Naive thymus-derived CD8-positive, alpha-beta T cell (primary cell): ENCODE results near the gene AAR2. TPM values are rescaled to one million over a fixed set of nuclear protein-coding genes. Genes with fewer than 3 reads are reported as not detected.

Experiments used
- ATAC-seq, 2 donors: fragments of 150-1000 bp; cut with Tn5 transposase in 1 of 2; sonication (Bioruptor Pico), chemical (Tn5 transposase) in 1 of 2; 1 replicate in 1 of 2; 2 replicates in 1 of 2; pipeline ENCODE4 v1.10.0; 2021; ENCODE audit warnings: mild to moderate bottlenecking in 2 of 2, moderate library complexity in 2 of 2
- POLR2A ChIA-PET: fragments of 350-600 bp; sonication (Branson Sonifier 250); formaldehyde crosslinking; loops from one replicate; lab custom pipeline; 2021; ENCODE audit warnings: antibody characterized with exemption; lab: Charles Lee
- DNase-seq, 10 donors: peaks; one replicate each; pipeline versions ENCODE4 v3.0.0 to v3.0.0-alpha.2; 2020 to 2022
- H3K27ac Mint-ChIP-seq, 10 donors: one replicate each; pipeline ENCODE4 v1.8.0; 2020 to 2022; ENCODE audit warnings: mild to moderate bottlenecking in 10 of 10, mixed read lengths in 10 of 10, moderate library complexity in 4 of 10, inconsistent platforms in 1 of 10
- H3K27me3 Mint-ChIP-seq, 5 donors: one replicate each; pipeline ENCODE4 v1.8.0; 2021 to 2022; ENCODE audit warnings: mixed read lengths in 5 of 5
- H3K36me3 Mint-ChIP-seq, 3 donors: one replicate each; pipeline ENCODE4 v1.8.0; 2020 to 2022; ENCODE audit warnings: mixed read lengths in 3 of 3, mild to moderate bottlenecking in 2 of 3, inconsistent platforms in 1 of 3
- H3K4me1 Mint-ChIP-seq, 4 donors: one replicate each; pipeline ENCODE4 v1.8.0; 2021 to 2022; ENCODE audit warnings: mixed read lengths in 4 of 4
- H3K4me3 Mint-ChIP-seq, 10 donors: one replicate each; pipeline ENCODE4 v1.8.0; 2020 to 2022; ENCODE audit warnings: mild to moderate bottlenecking in 10 of 10, mixed read lengths in 10 of 10, moderate library complexity in 6 of 10, inconsistent platforms in 1 of 10
- H3K9me3 Mint-ChIP-seq, 9 donors: one replicate each; pipeline ENCODE4 v1.8.0; 2020 to 2022; ENCODE audit warnings: mixed read lengths in 9 of 9, mild to moderate bottlenecking in 3 of 9, inconsistent platforms in 1 of 9, moderate library complexity in 1 of 9
- polyA plus RNA-seq, 3 donors: library from polyadenylated mRNA; unstranded; fragments of 300-500 nt; fragmentation: Illumina TruSeq; gene quantifications; one replicate each; pipeline ENCODE4 v1.2.3, GENCODE V29; 2021
- total RNA-seq, 8 experiments: library from RNA in 2 of 8; stranded (reverse) in 2 of 8; gene quantifications; one replicate each; pipeline ENCODE4 v1.2.3 and lab custom pipeline; 2021 to 2026

The AAR2 gene
- total and polyA plus RNA-seq, 5 experiments from 2014 or later = 24.8 to 47.7 (median 32.8) TPM

- POLR2A ChIA-PET = no interaction called here
- Mint-ChIP-seq H3K27me3 (peaks cover 4 to 23% (median 7%) of the 10 kb centered on the region in 5 donors), H3K4me3 (no peak overlapping the region), H3K9me3 (no peaks in the 10 kb centered on the region), H3K4me1 (peaks cover 0 to 9% (median 3%) of the 10 kb centered on the region in 4 donors), H3K36me3 (no peaks in the 10 kb centered on the region), H3K27ac (no peak overlapping the region)
- DNase-seq (no peak), ATAC-seq (no peak)
Observed at GRCh38 chr20:36228770-36229169, 7.5 kb upstream of the AAR2 start.

GRCh38 chr20:36230019-36230418, 6.3 kb upstream of the AAR2 start:
- Mint-ChIP-seq H3K27me3 (peaks cover 4 to 23% (median 8%) of the 10 kb centered on the region in 5 donors), H3K9me3 (no peaks in the 10 kb centered on the region), H3K4me1 (peaks cover 0 to 9% (median 3%) of the 10 kb centered on the region in 4 donors), H3K36me3 (no peaks in the 10 kb centered on the region), H3K4me3 (no peak overlapping the region), H3K27ac (peak overlapping the region in 2 of 10 donors; percentile 22 to 50)
- ATAC-seq (no peak), DNase-seq (no peak)
- POLR2A ChIA-PET = no interaction called here

DNA sequence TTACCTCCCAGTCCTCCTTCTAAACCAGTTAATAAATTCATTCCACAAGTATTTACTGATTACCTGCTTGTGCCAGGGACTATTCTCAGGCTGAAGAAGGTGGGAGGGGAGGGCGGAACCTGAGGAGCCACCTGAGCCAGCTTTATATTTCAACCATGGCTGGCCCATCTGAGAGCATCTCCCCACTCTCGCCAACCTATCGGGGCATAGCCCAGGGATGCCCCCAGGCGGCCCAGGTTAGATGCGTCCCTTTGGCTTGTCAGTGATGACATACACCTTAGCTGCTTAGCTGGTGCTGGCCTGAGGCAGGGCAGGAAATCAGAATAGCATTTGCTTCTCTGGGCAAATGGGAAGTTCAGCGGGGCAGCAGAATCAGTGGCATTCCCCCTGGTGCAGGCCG, 4.9 kb upstream of the AAR2 start:
- no peaks in the 10 kb centered on the region for H3K36me3 Mint-ChIP-seq
- POLR2A ChIA-PET = no interaction called here
- ATAC-seq (no peak), DNase-seq (no peak)
- H3K9me3 Mint-ChIP-seq = no peaks in the 10 kb centered on the region
- no peak overlapping the region for H3K27ac Mint-ChIP-seq
- H3K27me3 Mint-ChIP-seq = peaks cover 0 to 16% (median 5%) of the 10 kb centered on the region in 5 donors
- H3K4me3 Mint-ChIP-seq = no peak overlapping the region
- peaks cover 2 to 15% (median 8%) of the 10 kb centered on the region in 4 donors for H3K4me1 Mint-ChIP-seq

- POLR2A ChIA-PET = no interaction called here
- Mint-ChIP-seq H3K4me3 (peak overlapping the region in 6 of 10 donors; percentile 8 to 60 (median 42)), H3K4me1 (peaks cover 21 to 36% (median 34%) of the 10 kb centered on the region in 4 donors), H3K27ac (peak overlapping the region in 5 of 10 donors; percentile 5 to 57 (median 15)), H3K27me3 (peaks cover 0 to 11% (median 5%) of the 10 kb centered on the region in 5 donors), H3K9me3 (no peaks in the 10 kb centered on the region), H3K36me3 (peaks cover 0 to 14% (median 0%) of the 10 kb centered on the region in 3 donors)
- DNase-seq = no peak
- no peak for ATAC-seq
Observed at GRCh38 chr20:36234771-36235320, 1.4 kb upstream of the AAR2 start.

GRCh38 chr20:36236786-36237121, 476 bp downstream of the AAR2 start:
- Mint-ChIP-seq H3K36me3 (peaks cover 0 to 33% (median 1%) of the 10 kb centered on the region in 3 donors), H3K27me3 (peaks cover 0 to 11% (median 5%) of the 10 kb centered on the region in 5 donors), H3K4me3 (peak overlapping the region; percentile 83 to 98 (median 97)), H3K9me3 (no peaks in the 10 kb centered on the region), H3K27ac (peak overlapping the region; percentile 94 to 99 (median 96)), H3K4me1 (peaks cover 21 to 53% (median 39%) of the 10 kb centered on the region in 4 donors)
- POLR2A ChIA-PET = interaction anchor here (0.5 to 1.9 kb wide), 4 partner anchors 283 to 825 kb away, joined by 3 to 6 read pairs (median 3); partner anchors contain the start of genes SCAND1 and UQCC1
- ATAC-seq (peak; percentile 16 to 26), DNase-seq (no peak)

DNA sequence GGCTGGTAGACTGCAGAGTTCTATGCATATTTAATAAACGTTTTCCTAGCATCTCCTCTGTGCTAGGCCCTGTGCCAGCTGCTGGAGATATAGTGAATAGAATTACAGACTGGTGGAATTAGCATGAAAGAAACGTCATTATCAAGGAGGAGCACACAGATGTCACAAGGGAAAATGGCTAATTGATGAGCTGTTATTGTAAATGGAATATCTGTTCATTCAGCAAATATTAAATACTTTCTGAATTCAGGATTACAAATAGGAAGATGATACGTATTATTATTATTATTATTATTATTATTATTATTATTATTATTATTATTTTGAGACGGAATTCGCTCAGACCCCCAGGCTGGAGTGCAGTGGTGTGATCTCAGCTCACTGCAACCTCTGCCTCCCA, 1.2 kb downstream of the AAR2 start:
- Mint-ChIP-seq H3K36me3 (peaks cover 0 to 39% (median 1%) of the 10 kb centered on the region in 3 donors), H3K27ac (peak overlapping the region; percentile 94 to 99 (median 96)), H3K4me3 (peak overlapping the region; percentile 83 to 98 (median 97)), H3K9me3 (no peaks in the 10 kb centered on the region), H3K4me1 (peaks cover 21 to 53% (median 40%) of the 10 kb centered on the region in 4 donors), H3K27me3 (peaks cover 0 to 7% (median 5%) of the 10 kb centered on the region in 5 donors)
- ATAC-seq = no peak
- POLR2A ChIA-PET = interaction anchor here (1.9 kb wide), 1 partner anchor 284 kb away, joined by 6 read pairs; the partner anchor contains the start of gene SCAND1
- DNase-seq = no peak

DNA sequence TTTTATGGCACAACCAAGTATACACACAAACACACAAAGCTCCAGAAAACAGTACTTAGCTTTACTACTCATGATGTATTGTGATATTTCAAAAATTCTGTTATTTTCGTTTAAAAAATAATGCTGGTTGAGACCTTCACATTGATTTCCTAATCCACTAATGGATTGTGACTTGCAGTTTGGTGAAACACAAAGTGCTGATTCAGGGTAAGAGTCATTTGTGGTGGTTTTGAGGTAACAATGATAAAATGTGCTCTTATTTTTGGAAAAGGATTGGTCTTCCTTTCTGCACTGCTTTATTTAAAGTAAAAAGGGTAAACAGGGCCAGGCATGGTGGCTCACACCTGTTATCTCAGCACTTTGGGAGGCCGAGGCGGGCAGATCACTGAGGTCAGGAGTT, 1.9 kb downstream of the AAR2 start:
- peaks cover 21 to 53% (median 40%) of the 10 kb centered on the region in 4 donors for H3K4me1 Mint-ChIP-seq
- peak overlapping the region; percentile 36 to 83 (median 62) for H3K4me3 Mint-ChIP-seq
- peaks cover 0 to 2% (median 0%) of the 10 kb centered on the region in 5 donors for H3K27me3 Mint-ChIP-seq
- no peaks in the 10 kb centered on the region for H3K9me3 Mint-ChIP-seq
- DNase-seq = no peak
- POLR2A ChIA-PET = interaction anchor here (1.9 kb wide), 1 partner anchor 284 kb away, joined by 6 read pairs; the partner anchor contains the start of gene SCAND1
- H3K27ac Mint-ChIP-seq = peak overlapping the region in 4 of 10 donors; percentile 9 to 56 (median 36)
- H3K36me3 Mint-ChIP-seq = peaks cover 0 to 45% (median 1%) of the 10 kb centered on the region in 3 donors
- ATAC-seq = no peak

GRCh38 chr20:36238760-36239159, 2.5 kb downstream of the AAR2 start:
- POLR2A ChIA-PET = no interaction called here
- Mint-ChIP-seq H3K4me3 (peak overlapping the region; percentile 13 to 83 (median 70)), H3K36me3 (peaks cover 0 to 51% (median 1%) of the 10 kb centered on the region in 3 donors), H3K9me3 (no peaks in the 10 kb centered on the region), H3K27me3 (peaks cover 0 to 2% (median 0%) of the 10 kb centered on the region in 5 donors), H3K4me1 (peaks cover 21 to 57% (median 42%) of the 10 kb centered on the region in 4 donors), H3K27ac (peak overlapping the region in 8 of 10 donors; percentile 9 to 73 (median 58))
- DNase-seq (no peak), ATAC-seq (no peak)

GRCh38 chr20:36240076-36240475, 3.8 kb downstream of the AAR2 start:
- Mint-ChIP-seq H3K27me3 (no peaks in the 10 kb centered on the region), H3K4me3 (peak overlapping the region in 1 of 10 donors; percentile 8), H3K4me1 (peaks cover 23 to 61% (median 45%) of the 10 kb centered on the region in 4 donors), H3K36me3 (peaks cover 0 to 61% (median 4%) of the 10 kb centered on the region in 3 donors), H3K27ac (peak overlapping the region in 1 of 10 donors; percentile 14), H3K9me3 (no peaks in the 10 kb centered on the region)
- ATAC-seq (no peak), DNase-seq (no peak)
- POLR2A ChIA-PET = no interaction called here

DNA sequence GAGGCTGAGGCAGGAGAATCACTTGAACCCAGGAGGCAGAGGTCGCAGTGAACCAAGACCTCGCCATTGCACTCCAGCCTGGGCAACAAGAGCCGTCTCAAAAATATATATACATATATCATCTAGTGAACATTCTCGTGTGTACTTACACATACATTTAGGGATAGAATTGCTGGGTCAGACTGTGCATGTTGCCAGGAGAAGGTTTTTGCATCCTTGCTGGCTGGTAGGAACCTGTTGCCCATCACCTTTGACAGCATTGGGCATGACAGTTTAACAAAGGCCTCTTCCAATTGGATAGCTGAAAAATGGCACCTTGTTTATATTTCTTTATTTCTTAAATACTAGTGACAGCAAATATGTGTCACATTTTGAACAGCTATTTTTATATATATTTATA, 5.4 kb downstream of the AAR2 start:
- DNase-seq (no peak), ATAC-seq (no peak)
- Mint-ChIP-seq H3K27me3 (no peaks in the 10 kb centered on the region), H3K27ac (no peak overlapping the region), H3K4me3 (no peak overlapping the region), H3K4me1 (peaks cover 21 to 58% (median 37%) of the 10 kb centered on the region in 4 donors), H3K36me3 (peaks cover 0 to 77% (median 9%) of the 10 kb centered on the region in 3 donors), H3K9me3 (no peaks in the 10 kb centered on the region)
- POLR2A ChIA-PET = no interaction called here

- Mint-ChIP-seq H3K36me3 (peaks cover 0 to 94% (median 19%) of the 10 kb centered on the region in 3 donors), H3K27ac (no peak overlapping the region), H3K4me1 (peaks cover 15 to 56% (median 33%) of the 10 kb centered on the region in 4 donors), H3K9me3 (no peaks in the 10 kb centered on the region), H3K27me3 (no peaks in the 10 kb centered on the region), H3K4me3 (no peak overlapping the region)
- POLR2A ChIA-PET = no interaction called here
- DNase-seq = no peak
- no peak for ATAC-seq
Observed at GRCh38 chr20:36243726-36244125, 7.4 kb downstream of the AAR2 start.

GRCh38 chr20:36246401-36246800, 10.1 kb downstream of the AAR2 start:
- DNase-seq (no peak), ATAC-seq (no peak)
- Mint-ChIP-seq H3K27ac (no peak overlapping the region), H3K9me3 (no peaks in the 10 kb centered on the region), H3K4me3 (no peak overlapping the region), H3K36me3 (peaks cover 0 to 90% (median 19%) of the 10 kb centered on the region in 3 donors), H3K4me1 (peaks cover 9 to 45% (median 30%) of the 10 kb centered on the region in 4 donors), H3K27me3 (no peaks in the 10 kb centered on the region)
- POLR2A ChIA-PET = no interaction called here

GRCh38 chr20:36248836-36249235, 12.6 kb downstream of the AAR2 start:
- POLR2A ChIA-PET = no interaction called here
- H3K27ac Mint-ChIP-seq = peak overlapping the region in 3 of 10 donors; percentile 15 to 49 (median 17)
- H3K27me3 Mint-ChIP-seq = no peaks in the 10 kb centered on the region
- H3K9me3 Mint-ChIP-seq = no peaks in the 10 kb centered on the region
- no peak for ATAC-seq
- H3K4me1 Mint-ChIP-seq = peaks cover 16 to 51% (median 31%) of the 10 kb centered on the region in 4 donors
- no peak for DNase-seq
- peaks cover 0 to 88% (median 19%) of the 10 kb centered on the region in 3 donors for H3K36me3 Mint-ChIP-seq
- no peak overlapping the region for H3K4me3 Mint-ChIP-seq
